PC-9 (cell line): ENCODE measurements around the gene ZNF710. TPM values are rescaled to one million over a fixed set of nuclear protein-coding genes. Genes with fewer than 3 reads are reported as not detected.
A peak's percentile ranks its signal among the peaks of the same experiment; 100 is the strongest.

Experiments
- BruUV-seq: library from RNA; stranded (reverse); fragments of 400-500 nt; replicated peaks from 2 replicates; lab custom pipeline; 2021; lab: Mats Ljungman, UMichigan
- CTCF ChIA-PET: fragments of 300-600 bp; sonication (Branson Sonifier 250); formaldehyde crosslinking; loops from one replicate; lab custom pipeline; 2022; ENCODE audit warnings: antibody characterized with exemption; lab: Charles Lee
- POLR2A ChIA-PET: fragments of 300-600 bp; sonication (Branson Sonifier 250); formaldehyde crosslinking; loops from one replicate; lab custom pipeline; 2022; ENCODE audit warnings: antibody characterized with exemption; ENCODE audit not compliant: unreplicated experiment; lab: Charles Lee
- DNase-seq, 2 experiments: peaks; one replicate each; pipeline versions ENCODE4 v3.0.0 to v3.0.0-alpha.2; 2015 to 2022; ENCODE audit warnings: mixed read lengths in 1 of 2
- H2AFZ ChIP-seq: fragments of 200-600 bp; sonication (generic); 2 replicates; pipeline ENCODE4 v1.8.1; 2017; ENCODE audit warnings: antibody characterized with exemption
- H3F3A ChIP-seq: fragments of 200-600 bp; sonication (generic); 2 replicates; pipeline ENCODE4 v1.8.1; 2017; ENCODE audit warnings: antibody characterized with exemption, mild to moderate bottlenecking, low read depth; ENCODE audit not compliant: insufficient read depth
- H3K27ac ChIP-seq: fragments of 200-600 bp; sonication (generic); 2 replicates; pipeline ENCODE4 v1.6.1; 2016; ENCODE audit warnings: mixed run types
- H3K27me3 ChIP-seq: fragments of 200-600 bp; sonication (generic); 2 replicates; pipeline ENCODE4 v1.6.1; 2016; ENCODE audit warnings: low read depth, mixed run types; ENCODE audit not compliant: insufficient read depth
- H3K36me3 ChIP-seq: fragments of 200-600 bp; sonication (generic); 2 replicates; pipeline ENCODE4 v1.6.1; 2016; ENCODE audit warnings: low read depth, mixed run types
- H3K4me1 ChIP-seq: fragments of 200-600 bp; sonication (generic); replicated peaks from 2 replicates; pipeline ENCODE4 v1.6.1; 2016; ENCODE audit warnings: mixed run types; ENCODE audit not compliant: insufficient read depth
- H3K4me2 ChIP-seq: fragments of 200-600 bp; sonication (generic); 2 replicates; pipeline ENCODE4 v1.6.1; 2017; ENCODE audit warnings: mixed run types
- H3K4me3 ChIP-seq: fragments of 200-600 bp; sonication (generic); 2 replicates; pipeline ENCODE4 v1.6.1; 2016; ENCODE audit warnings: mixed run types
- H3K79me2 ChIP-seq: fragments of 200-600 bp; sonication (generic); 2 replicates; pipeline ENCODE4 v1.6.1; 2017; ENCODE audit warnings: low read depth, mixed run types
- H3K9me2 ChIP-seq: fragments of 200-600 bp; sonication (generic); 2 replicates; pipeline ENCODE4 v1.8.1; 2017; ENCODE audit warnings: mild to moderate bottlenecking; ENCODE audit not compliant: insufficient read depth
- H3K9me3 ChIP-seq: fragments of 200-600 bp; sonication (generic); 2 replicates; pipeline ENCODE4 v1.8.1; 2016; ENCODE audit warnings: low read depth; ENCODE audit not compliant: insufficient read depth
- H4K20me1 ChIP-seq: fragments of 200-600 bp; sonication (generic); 2 replicates; pipeline ENCODE4 v1.8.1; 2017; ENCODE audit not compliant: insufficient read depth
- EZH2 ChIP-seq: fragments of 200-600 bp; sonication (generic); IDR thresholded peaks from 2 replicates; pipeline ENCODE4 v1.8.0; 2017; ENCODE audit warnings: antibody characterized with exemption, low read depth
- intact Hi-C: fragments of 100-400 bp; cut with micrococcal nuclease; formaldehyde crosslinking; loops from one replicate; pipeline ENCODE4 v1.10.0; 2022; ENCODE audit not compliant: unreplicated experiment
- total RNA-seq: library from RNA; stranded (reverse); gene quantifications from 2 replicates; pipeline ENCODE4 v1.2.3, GENCODE V29; 2021
- TF ChIP-seq, protein P1 (sequence below): fragments of 200-600 bp; sonication (generic); conservative IDR thresholded peaks from 2 replicates; pipeline ENCODE4 v1.6.1; 2017; ENCODE audit warnings: mixed run types, antibody characterized with exemption, mild to moderate bottlenecking, moderate library complexity

Gene ZNF710
- total RNA-seq, 1 experiment from 2014 or later = 23.4 TPM

DNA sequence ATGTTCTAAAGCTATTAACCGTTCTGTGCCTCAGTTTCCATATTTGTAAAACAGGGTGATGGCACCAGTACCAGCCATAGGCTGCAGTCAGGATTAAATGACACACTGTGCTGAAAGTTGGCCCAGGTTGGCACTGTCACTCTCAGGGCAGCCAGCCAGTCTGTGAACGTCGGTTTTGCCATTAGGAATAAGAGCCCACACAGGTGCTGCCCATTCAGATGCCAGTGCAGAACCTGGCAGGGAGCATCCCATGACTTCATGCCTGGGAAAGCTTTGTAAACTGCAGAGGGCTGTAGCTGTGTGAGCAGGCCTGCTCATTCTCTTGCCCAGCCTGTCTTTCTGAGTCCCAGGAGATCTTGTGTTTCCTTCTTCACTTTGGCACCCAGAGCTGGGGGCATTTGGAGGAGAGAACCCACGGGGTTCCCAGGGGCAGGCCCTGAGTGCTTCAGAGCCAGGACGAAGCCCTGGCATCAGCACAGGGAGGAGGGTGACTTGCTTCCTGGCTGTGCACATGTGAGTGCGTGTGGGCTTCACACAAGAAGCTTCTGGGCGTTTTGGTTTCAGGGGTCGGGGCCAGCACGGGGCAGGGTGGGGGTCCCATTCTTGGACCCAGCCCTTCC lies 46.9 kb downstream of the ZNF710 start:
- intact Hi-C loops = loop anchor here (2.0 kb wide), 1 partner anchor 27 kb away; no protein-coding TSS in a partner anchor
- ChIA-PET CTCF (interaction anchor here (0.7 kb wide), 1 partner anchor 617 kb away, joined by 3 read pairs; no protein-coding TSS in a partner anchor), POLR2A (no interaction called here)
- DNase-seq = no peak
- Histone ChIP-seq H3K9me3 (no peaks in the 10 kb centered on the region), H3K4me2 (0 out of 2 replicates have a peak overlapping the region, but pooled peaks have one; percentile 62), H3K4me1 (peaks cover 22% of the 10 kb centered on the region), H3K36me3 (no peaks in the 10 kb centered on the region), H4K20me1 (no peaks in the 10 kb centered on the region), H3K4me3 (no peak overlapping the region), H3K9me2 (no peaks in the 10 kb centered on the region), H3K27ac (no peak overlapping the region), H2AFZ (no peak overlapping the region), H3K27me3 (no peaks in the 10 kb centered on the region), H3K79me2 (peaks cover 13% of the 10 kb centered on the region; the same call in 1 of the 2 replicates), H3F3A (peaks cover 17% of the 10 kb centered on the region; the same call in 1 of the 2 replicates)
- BruUV-seq = no TSS peak
- TF ChIP-seq, protein P1, sequence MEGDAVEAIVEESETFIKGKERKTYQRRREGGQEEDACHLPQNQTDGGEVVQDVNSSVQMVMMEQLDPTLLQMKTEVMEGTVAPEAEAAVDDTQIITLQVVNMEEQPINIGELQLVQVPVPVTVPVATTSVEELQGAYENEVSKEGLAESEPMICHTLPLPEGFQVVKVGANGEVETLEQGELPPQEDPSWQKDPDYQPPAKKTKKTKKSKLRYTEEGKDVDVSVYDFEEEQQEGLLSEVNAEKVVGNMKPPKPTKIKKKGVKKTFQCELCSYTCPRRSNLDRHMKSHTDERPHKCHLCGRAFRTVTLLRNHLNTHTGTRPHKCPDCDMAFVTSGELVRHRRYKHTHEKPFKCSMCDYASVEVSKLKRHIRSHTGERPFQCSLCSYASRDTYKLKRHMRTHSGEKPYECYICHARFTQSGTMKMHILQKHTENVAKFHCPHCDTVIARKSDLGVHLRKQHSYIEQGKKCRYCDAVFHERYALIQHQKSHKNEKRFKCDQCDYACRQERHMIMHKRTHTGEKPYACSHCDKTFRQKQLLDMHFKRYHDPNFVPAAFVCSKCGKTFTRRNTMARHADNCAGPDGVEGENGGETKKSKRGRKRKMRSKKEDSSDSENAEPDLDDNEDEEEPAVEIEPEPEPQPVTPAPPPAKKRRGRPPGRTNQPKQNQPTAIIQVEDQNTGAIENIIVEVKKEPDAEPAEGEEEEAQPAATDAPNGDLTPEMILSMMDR = no peak
- no peak for TF ChIP-seq EZH2

DNA sequence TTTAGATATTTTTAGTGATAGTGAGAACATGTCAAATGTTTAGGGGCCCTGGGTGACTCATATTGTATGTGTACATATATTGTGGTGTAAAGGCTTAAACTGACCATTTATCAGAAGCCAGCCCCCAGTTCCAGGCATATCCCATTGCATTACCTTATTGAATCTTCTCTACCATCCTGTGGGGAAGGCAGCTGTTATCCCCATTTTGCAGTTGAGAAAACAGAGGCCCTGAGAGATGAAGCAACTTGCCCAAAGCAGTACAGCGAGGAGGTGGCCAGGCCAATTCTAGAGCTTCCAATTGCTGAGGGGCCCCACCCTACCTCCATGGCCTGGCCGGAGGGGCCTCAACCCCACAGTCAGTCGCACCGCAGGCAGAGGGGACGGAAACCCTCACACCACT lies 47.9 kb downstream of the ZNF710 start:
- peaks cover 13% of the 10 kb centered on the region; the same call in 1 of the 2 replicates for H3K79me2 ChIP-seq

DNA sequence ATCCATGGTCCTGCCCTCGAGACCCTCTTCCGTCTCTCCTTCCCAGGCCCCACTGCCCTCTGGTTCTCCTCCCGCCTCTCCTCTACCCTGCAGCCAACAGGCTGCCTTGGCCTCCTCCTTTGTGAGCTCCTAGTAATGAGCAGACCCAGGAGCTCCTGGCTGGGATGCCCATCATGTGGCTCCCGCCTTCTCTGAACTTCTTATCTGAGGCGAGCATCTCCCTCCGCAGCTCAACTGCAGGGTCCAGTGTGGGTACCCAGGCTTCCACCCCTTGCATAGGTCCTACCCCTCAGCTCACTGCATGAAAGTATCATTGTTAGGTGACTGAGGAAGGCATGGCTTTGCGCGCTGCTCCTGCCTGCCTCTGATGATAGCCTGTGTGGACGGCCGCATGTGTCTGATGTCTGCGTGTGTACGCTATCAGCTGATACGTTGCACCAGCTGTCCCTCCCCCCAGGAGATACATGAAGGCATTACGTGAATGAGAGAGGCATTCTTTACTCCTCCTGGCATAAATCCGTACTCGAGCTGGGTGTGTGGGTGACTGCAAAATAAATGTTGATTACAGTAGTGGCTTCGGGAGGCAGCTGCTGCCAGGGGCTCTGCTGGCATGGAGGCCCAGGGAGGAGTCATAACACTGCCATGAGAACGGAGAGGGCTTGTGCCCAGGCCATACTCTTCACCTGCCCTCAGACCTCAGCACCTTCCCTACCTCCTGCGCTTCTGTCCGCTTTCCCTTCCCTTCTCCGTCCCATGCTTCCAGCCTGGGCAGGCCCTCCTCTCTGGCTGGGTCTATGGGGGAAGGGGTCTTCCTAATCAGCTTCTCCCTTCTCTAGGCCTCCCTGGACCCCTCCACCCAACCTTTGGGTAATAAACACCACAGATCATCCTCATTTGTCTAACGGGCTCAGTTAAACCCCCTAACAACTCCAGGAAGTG lies 48.8 kb downstream of the ZNF710 start:
- TF ChIP-seq, protein P1 = no peak
- TF ChIP-seq EZH2 = no peak
- Histone ChIP-seq H3K27me3 (no peaks in the 10 kb centered on the region), H3K4me3 (no peak overlapping the region), H3K4me2 (no peak overlapping the region), H3K9me3 (no peaks in the 10 kb centered on the region), H2AFZ (no peak overlapping the region), H3K36me3 (no peaks in the 10 kb centered on the region), H3K27ac (no peak overlapping the region), H3F3A (peaks cover 16% of the 10 kb centered on the region; the same call in 1 of the 2 replicates), H3K79me2 (peaks cover 13% of the 10 kb centered on the region; the same call in 1 of the 2 replicates), H4K20me1 (no peaks in the 10 kb centered on the region), H3K9me2 (no peaks in the 10 kb centered on the region), H3K4me1 (peaks cover 22% of the 10 kb centered on the region)
- BruUV-seq = no TSS peak
- intact Hi-C loops = no loop called here
- POLR2A ChIA-PET = no interaction called here
- CTCF ChIA-PET = no interaction called here
- DNase-seq = peak in 1 of 2 experiments; percentile 22

More for the DNA sequence above, 47.9 kb downstream of the ZNF710 start:
- intact Hi-C loops = no loop called here
- POLR2A ChIA-PET = no interaction called here
- H2AFZ ChIP-seq = no peak overlapping the region
- H4K20me1 ChIP-seq = no peaks in the 10 kb centered on the region
- DNase-seq = no peak
- no peak for TF ChIP-seq EZH2
- TF ChIP-seq, protein P1 = no peak
- no peak overlapping the region for H3K4me3 ChIP-seq
- H3K27me3 ChIP-seq = no peaks in the 10 kb centered on the region
- peaks cover 22% of the 10 kb centered on the region for H3K4me1 ChIP-seq
- no peak overlapping the region for H3K27ac ChIP-seq
- CTCF ChIA-PET = no interaction called here
- no TSS peak for BruUV-seq
- H3K36me3 ChIP-seq = no peaks in the 10 kb centered on the region
- H3K4me2 ChIP-seq = no peak overlapping the region
- H3K9me3 ChIP-seq = no peaks in the 10 kb centered on the region
- H3K9me2 ChIP-seq = no peaks in the 10 kb centered on the region
- peaks cover 17% of the 10 kb centered on the region; the same call in 1 of the 2 replicates for H3F3A ChIP-seq
